Activated CD4-positive, CD25-positive, alpha-beta regulatory T cell treated with anti-CD3 and anti-CD28 coated beads, Interleukin-2, amount 50 U/mL, for 24 hours (primary cell): ENCODE measurements around the gene FOXQ1.

Source experiments
- ATAC-seq, 2 donors: fragments of 150-1000 bp; cut with Tn5 transposase; one replicate each; pipeline ENCODE4 v1.10.0; 2021; ENCODE audit warnings: mild to moderate bottlenecking in 1 of 2, moderate library complexity in 1 of 2

FOXQ1 gene

GRCh38 chr6:1311400-1312202, at the start of gene FOXQ1:
Gene FOXQ1 (plus strand): TSS chr6:1312098. CDS start chr6:1312705, 607 bp downstream.
- ATAC-seq: no peak

DNA sequence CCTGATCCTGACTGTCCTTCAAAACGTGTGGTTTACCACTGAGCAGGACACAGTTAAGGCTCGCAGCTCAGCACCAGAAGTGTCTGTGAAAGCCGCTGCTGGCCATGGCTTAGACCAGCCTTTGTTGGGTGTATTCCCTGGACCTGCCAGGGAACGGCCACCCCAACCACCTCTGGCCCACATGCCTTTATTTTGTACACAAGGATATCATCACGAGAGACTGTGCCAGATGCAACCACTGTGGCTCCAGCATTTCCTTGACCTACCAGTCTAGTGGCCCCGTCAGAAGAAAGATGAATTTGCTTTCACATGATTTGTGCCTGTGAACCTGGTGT, 49.2 kb upstream of the FOXQ1 start:
- no peak for ATAC-seq

- ATAC-seq: no peak
Measured at GRCh38 chr6:1263039-1263849, 48.7 kb upstream of the FOXQ1 start.

DNA sequence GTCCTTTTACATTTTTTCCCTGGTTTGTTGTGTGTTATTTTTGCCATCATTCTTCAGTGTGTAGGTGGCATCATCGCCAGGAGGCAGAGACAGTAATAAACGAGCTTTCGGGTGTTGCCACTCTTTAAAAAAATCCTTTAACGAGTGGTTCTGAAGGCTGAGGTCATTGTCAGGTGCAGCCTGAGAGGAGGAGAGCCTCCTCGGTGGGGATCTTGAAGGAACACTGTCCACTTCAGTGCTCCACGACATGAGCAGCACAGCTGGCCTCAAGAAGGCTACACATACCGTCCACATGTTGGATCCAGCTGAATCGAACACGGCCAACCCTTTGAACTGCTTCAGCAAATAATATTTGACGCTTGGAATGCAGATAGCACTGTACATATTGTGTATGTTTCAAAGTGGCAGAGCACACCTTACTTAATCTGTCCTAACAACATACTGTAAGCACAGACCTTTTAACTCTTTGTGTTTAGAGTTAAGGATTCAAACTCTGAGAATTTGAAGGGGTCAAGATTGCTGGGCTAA, 48.0 kb upstream of the FOXQ1 start:
- ATAC-seq: no peak

DNA sequence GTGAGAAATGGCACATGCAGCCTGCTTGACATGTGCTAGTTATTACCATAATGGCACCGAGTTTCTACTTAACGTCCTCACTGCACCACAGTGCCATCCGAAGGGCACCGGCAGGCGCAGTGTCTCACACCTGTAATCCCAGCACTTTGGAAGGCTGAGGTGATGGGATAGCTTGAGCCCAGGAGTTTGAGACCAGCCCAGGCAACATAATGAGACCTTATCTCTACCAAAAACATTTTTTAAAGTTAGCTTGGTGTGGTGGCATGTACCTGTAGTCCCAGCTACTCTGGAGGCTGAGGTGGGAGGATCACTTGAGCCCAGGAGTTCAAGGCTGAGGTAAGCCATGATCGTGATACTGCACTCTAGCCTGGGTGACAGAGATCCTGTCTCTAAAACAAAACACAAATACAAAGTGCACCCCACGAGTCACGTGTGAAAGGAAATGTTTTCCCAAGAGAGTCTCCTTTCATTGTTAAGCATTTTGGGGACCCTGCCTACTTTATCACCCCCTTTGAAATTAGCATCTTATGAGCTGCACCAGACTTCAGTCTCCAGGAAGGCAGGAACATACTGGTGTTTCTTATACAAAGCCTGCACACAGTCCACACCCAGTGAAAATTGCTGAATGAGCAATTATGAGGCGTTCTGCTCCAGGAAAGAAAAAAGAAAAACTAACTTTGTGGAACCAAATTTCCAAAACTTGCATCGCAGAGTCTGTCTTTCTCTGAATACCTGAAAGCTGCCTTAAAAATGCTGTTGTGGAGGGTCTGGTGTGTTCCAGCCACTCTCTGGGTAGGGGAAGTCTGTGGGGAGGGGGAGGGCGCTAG, 47.1 kb upstream of the FOXQ1 start:
- no peak for ATAC-seq

GRCh38 chr6:1266686-1267056, 45.2 kb upstream of the FOXQ1 start:
- no peak for ATAC-seq

- ATAC-seq: no peak
Measured at GRCh38 chr6:1267057-1267732, 44.7 kb upstream of the FOXQ1 start.

DNA sequence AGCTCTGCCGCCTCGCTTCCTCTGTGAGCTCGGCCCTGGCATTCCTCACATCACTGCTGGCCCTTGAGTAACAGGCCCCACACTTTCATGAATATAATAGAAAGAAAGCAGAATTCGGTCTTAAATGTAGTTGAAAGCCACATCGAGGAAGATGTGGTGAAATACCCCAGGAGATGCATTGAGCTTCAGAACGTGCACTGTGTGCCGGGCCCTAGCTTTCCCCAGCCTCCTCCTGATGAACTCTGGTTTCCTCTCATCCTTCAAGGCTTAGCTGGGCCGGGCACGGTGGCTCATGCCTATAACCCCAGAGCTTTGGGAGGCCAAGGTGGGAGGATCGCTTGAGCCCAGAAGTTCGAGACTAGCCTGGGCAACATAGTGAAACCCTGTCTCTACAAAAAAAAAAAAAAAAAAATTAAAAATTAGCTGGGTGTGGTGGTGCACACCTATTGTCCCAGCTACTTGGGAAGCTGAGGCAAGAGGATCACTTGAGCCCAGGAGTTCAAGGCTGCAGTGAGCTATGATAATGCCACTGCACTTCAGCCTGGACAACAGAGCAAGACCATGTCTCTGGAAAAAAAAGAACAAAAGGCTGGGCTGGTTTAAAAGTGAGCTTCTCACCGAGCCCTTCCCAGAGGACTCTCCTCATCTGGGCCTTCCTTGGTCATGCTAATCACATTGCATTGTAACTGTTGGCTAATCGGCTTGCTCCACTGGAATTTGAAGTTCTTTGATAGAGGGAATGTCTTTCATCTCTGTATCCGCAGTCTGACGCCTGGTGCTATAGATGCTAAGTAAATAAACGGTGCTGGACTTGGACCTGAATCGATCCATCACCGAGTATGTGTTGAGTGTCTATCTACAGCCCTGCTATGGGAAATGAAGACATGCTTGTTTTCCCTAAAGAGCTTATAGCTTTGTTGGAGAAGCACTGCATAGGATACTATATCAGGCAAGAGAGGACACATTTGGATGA, 43.8 kb upstream of the FOXQ1 start:
- no peak for ATAC-seq

DNA sequence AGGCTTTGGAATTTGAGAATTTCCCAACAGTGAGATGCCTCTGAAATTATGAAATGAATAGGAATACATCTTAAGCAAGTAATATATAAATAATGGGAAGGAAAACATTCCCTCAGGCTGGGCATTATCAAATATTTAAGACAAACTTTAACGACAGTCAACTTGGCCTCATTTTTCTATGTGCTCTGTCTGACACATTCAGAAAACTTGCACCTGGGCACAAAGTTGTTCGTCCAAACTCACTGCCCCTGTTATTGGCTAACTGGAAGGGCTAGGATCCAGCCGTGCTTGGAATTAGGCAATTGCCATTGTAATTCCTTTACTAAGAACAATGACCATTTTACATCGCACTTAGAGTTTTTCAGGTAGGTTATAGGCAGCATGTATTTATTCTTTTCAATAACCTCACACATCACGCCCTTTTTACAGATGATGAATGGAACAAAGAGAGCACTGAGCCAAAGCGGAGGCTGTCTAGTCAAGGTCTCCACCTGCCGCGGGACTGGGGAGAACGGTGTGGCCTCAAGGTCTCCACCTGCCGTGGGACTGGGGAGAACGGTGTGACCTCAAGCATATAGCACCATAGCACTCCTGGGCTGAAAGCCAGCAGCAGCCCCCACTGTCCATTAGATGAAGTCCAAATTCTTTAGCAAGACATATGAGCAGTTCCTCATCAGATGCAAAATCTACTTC, 40.7 kb upstream of the FOXQ1 start:
- ATAC-seq: no peak

GRCh38 chr6:1278061-1278720, 33.7 kb upstream of the FOXQ1 start:
- no peak for ATAC-seq

DNA sequence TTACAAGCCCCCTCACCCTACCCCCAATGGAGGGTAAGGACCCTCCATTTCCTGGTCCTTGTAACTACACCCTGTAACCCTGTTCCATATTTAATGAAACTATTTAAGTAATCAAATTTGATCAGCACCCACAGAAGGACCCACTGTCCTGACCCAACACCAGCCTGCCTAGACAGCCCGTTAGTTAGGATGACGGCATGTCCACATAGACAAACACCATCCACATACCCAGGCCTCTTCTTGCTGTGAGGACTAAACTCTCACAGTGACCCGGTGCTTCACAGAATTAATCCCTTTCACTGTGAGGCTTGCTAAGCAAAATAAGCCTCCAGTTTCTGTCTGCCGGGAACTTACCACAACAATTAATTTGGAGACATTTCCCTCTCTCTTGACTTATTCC, 32.8 kb upstream of the FOXQ1 start:
- no peak for ATAC-seq

DNA sequence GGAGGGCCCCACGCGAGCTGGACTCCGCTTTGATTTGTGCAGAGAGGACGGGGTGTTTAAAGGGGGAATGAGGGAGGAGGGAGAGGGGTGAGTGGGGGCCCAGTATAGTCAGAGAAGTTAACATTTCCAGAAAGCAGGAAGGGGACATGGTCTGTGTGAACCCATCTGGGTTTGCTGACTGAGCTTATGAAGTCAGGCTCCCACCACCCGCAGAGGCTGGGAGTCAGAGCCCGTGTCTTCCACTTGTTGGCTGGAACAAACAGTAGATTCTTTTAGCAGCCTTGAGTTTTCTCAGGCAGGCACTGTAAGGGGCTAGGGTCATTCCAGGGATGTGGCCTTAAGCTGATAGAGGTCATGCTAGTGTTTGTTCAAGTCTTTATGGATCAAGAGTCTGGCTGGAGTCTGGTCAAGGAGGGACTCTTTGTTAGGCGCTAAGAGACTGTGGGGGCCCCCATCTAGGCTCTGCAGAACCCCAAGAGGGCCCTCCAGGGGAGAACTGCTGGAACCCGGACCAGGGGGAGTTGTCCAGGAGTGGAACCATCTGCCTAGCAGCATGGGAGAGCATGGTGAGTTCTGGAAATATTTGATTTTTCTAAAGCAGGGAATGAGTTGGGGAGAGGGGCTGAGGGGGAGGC, 31.1 kb upstream of the FOXQ1 start:
- no peak for ATAC-seq

- no peak for ATAC-seq
Measured at GRCh38 chr6:1281746-1282145, 30.2 kb upstream of the FOXQ1 start.

GRCh38 chr6:1283501-1283900, 28.4 kb upstream of the FOXQ1 start:
- ATAC-seq: no peak

DNA sequence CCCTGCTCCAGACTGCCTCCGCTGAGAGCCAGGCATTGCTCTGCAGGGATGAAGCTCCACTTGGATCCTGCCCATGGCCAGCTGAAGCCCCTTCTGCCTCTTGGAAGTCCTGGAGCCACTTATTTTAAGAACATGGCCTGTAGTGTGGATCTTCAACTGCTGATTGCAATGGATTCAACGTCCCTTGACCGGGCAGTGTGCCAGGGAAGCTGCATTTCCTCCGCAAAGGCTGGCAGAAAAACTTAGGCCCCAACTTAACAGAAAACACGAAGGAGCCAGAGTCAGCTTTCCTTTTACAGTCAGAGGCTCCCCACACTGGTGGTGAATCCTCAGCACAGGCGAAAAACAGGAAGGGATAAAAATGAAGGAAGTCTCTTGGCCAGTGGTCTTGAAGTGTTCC, 26.3 kb upstream of the FOXQ1 start:
- no peak for ATAC-seq

- ATAC-seq: no peak
Measured at GRCh38 chr6:1285956-1286355, 25.9 kb upstream of the FOXQ1 start.

GRCh38 chr6:1287103-1287591, 24.8 kb upstream of the FOXQ1 start:
- ATAC-seq: no peak

GRCh38 chr6:1290086-1290485, 21.8 kb upstream of the FOXQ1 start:
- no peak for ATAC-seq

DNA sequence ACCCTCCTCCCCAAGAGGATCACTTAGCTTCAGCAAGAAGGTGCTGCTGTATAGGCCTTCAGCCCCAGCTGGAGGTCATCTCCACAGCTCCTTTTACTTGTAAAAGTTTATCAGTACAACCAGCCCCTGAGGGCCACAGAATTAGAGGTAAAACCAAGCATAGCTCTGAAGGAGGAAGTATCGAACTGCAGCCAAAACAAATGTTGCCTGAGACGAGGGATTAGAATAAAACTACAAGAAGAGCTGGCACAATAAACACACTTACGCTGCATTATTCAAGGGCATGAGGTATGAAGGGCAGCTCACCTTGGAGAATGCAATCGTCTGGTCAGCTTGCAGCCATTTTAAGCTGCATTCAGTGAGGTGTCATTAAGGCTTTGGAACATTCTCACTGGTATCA, 21.1 kb upstream of the FOXQ1 start:
- ATAC-seq: no peak
